Left hindlimb (tissue), 1 donor: ENCODE data around the gene XAGE1B.
"Not testable (repeated sequence)": the region's sequence is repeated elsewhere in the genome, so short reads cannot be mapped to it uniquely, and the experiment has no call there.

Experiments
- DNase-seq: peaks from one replicate; pipeline ENCODE4 v3.0.0-alpha.2; 2018

XAGE1B gene

GRCh38 chrX:52516987-52517325 lies at the start of gene XAGE1B:
Gene XAGE1B (minus strand): TSS chrX:52517063. CDS start chrX:52515527, 1,536 bp downstream.
- DNase-seq: not testable (repeated sequence)

- DNase-seq: no peak
These were observed 46.2 kb upstream of the XAGE1B start for GRCh38 chrX:52563105-52563504.

GRCh38 chrX:52558140-52558539 lies 41.3 kb upstream of the XAGE1B start:
- DNase-seq: no peak

DNA sequence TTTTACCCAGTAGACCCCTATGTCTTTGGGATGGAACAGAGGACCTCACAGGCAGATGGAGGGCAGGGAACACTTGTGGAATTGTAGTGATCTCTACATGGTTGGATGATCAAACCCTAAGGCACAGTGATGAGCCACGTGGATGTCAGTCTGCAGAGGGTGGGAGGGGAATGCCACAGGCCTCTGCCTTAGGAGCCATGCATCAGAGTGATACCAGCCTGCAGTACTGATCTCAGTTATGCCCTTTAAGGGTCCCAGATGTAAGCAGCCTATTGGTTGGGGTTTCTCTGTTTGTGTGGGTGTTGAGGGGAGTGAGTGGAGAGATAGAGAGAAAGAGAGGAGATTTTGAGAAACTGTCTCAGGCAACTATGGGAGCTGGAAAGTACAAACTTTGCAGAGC lies 39.9 kb upstream of the XAGE1B start:
- DNase-seq: no peak

DNA sequence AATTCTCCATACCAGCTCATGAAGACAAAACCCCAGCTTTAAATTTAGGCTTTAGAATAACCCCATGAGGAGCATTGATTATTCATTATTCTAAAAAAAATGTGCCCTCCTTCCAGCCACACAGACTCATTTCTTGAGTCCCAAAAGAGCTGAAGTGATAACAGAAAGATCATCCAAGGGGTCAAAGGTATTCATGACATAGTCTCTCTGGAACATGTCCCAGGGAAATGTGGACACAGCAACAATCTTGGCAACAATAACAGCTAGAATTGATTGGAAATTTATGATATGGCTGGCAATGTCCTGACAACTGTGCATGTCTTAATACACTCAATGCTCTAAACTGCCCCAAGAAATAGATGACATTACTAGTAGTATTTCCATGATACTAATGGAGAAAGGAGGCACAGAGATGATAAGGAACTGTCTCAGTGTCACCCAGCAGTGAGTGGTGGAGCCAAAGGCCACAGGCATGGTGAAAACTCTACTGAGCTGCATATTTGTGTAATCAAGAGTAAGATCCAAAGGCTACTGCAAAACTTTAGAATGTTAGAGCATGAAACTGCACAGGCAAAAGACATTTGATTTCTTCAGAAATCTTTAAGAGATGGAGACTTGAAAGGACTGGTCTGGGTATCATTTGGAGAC lies 37.3 kb upstream of the XAGE1B start:
- no peak for DNase-seq

DNA sequence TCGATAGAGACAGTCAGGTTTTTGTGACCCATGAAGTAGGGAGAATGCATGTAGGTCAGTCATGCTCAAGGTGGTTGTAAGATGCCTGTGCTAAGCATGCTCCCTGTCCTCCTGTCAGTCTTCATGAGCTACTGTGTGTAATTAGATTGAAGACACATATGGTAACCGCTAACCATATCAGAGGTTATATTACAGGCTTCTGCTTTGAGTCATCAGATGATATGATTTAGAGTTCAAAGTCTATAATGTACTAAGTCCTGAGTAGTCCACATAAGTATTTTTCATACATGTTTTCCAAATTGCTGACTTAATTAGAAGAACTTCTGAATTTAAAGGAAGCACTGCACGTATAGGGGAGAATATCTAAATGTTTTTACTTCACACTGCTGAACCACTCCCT lies 31.9 kb upstream of the XAGE1B start:
- DNase-seq: not testable (repeated sequence)

- no peak for DNase-seq
These were observed 27.4 kb upstream of the XAGE1B start for GRCh38 chrX:52544147-52544840.

GRCh38 chrX:52542311-52542710 lies 25.4 kb upstream of the XAGE1B start:
- no peak for DNase-seq

GRCh38 chrX:52541051-52541450 lies 24.2 kb upstream of the XAGE1B start:
- not testable (repeated sequence) for DNase-seq

- DNase-seq: not testable (repeated sequence)
These were observed 515 bp downstream of the XAGE1B start for GRCh38 chrX:52516110-52516986.

GRCh38 chrX:52511126-52511525 lies 5.7 kb downstream of the XAGE1B start:
- not testable (repeated sequence) for DNase-seq

- DNase-seq: no peak
These were observed 6.9 kb downstream of the XAGE1B start for GRCh38 chrX:52509916-52510315.

DNA sequence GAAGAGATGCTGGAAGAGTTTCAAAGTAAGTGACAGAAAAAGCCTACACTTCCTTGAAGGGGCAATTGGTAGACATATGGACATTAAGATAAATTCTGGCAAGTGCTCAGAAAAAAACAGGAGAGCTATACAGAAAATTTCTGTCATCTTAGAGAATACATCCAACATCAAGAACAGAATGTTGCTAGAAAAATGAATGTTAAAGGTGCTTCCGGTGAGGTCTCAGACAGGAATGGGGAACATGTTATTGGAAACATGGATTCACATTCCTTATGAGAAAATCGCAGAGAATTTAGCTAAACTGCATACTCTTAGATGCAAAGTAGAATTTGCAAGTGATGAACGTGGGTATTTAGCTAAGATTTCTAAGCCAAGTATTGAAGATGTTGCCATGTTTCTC lies 9.5 kb downstream of the XAGE1B start:
- no peak for DNase-seq

DNA sequence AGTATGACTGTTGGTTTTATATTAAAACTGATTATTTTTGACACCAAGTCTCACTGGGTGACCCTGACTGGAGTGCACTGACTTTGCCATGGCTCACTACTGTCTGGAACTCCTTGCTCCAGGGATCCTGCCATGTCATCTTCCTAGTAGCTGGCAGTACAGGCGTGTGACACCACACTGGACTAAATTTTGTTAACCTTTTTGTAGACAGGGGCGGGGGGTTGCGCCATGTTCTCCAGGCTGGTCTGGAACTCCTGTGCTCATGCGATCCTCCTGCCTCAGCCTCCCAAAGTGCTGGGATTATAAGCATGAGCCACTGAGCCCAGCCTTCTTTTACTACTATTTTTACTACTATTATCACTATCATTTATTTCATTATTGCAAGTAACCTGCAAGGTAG lies 12.3 kb downstream of the XAGE1B start:
- DNase-seq: no peak

DNA sequence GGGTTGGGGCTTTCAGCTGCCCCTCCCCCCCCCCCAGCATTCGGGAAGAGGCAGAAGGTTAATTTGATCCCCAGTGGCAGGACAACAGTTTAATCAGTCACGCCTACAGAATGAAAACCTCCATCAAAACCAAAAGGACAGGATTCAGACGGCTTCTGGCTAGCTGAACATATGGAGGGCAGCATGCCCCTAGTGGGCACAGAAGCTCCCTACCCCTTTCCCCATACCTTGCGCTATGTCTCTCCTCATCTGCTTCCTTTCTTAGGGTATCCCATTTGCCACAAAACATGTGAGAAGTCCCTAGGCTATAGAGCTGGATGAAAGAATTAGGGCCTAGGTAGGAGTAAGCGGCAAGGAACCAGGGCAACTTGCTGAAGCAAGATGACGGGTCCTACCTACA lies 15.5 kb downstream of the XAGE1B start:
- DNase-seq: not testable (repeated sequence)

- DNase-seq: not testable (repeated sequence)
These were observed 20.5 kb downstream of the XAGE1B start for GRCh38 chrX:52496419-52496772.

GRCh38 chrX:52495545-52496418 lies 21.1 kb downstream of the XAGE1B start, which contains the start of gene XAGE1A:
Gene XAGE1A (plus strand): TSS chrX:52495808. CDS start chrX:52497362, 1,554 bp downstream.
- not testable (repeated sequence) for DNase-seq

- not testable (repeated sequence) for DNase-seq
These were observed 45.6 kb downstream of the XAGE1B start for GRCh38 chrX:52471301-52471700.
